HepG2 (cell line): ENCODE results near the gene BIRC2. TPM values are rescaled to one million over a fixed set of nuclear protein-coding genes. Genes with fewer than 3 reads are reported as not detected.

ENCODE experiments used
- ATAC-seq: fragments of 200-7000 bp; cut with Tn5 transposase; 3 replicates; pipeline ENCODE4 v1.9.1; 2020; ENCODE audit warnings: mild to moderate bottlenecking, moderate library complexity
- BruUV-seq: library from RNA; stranded (reverse); fragments of 400-500 nt; replicated peaks from 2 replicates; lab custom pipeline; 2021; lab: Mats Ljungman, UMichigan
- CTCF ChIA-PET: fragments of 300-600 bp; formaldehyde crosslinking; extraction: SDS; loops from one replicate; lab custom pipeline; 2021; ENCODE audit warnings: low total read pairs, inconsistent platforms, low intra/inter-chr PET ratio; lab: Yijun Ruan, JAX
- POLR2A ChIA-PET: fragments of 350-600 bp; sonication (Branson Sonifier 250); formaldehyde crosslinking; loops from one replicate; lab custom pipeline; 2020; ENCODE audit warnings: antibody characterized with exemption, inconsistent platforms; lab: Yijun Ruan, JAX
- DNase-seq: peaks from one replicate; pipeline ENCODE4 v3.0.0-alpha.2; 2015; ENCODE audit warnings: low spot score
- FAIRE-seq: peaks from 3 replicates; lab custom pipeline; 2011; peaks lifted over from hg19 to GRCh38; lab: Jason Lieb, UNC
- H2AFZ ChIP-seq: one replicate; pipeline ENCODE4 v1.6.1; 2011; ENCODE audit warnings: low read length, inconsistent platforms
- H3K27ac ChIP-seq: fragments of 300-600 bp; 3 replicates; pipeline ENCODE4 v1.8.0; 2011; ENCODE audit warnings: mixed run types, mild to moderate bottlenecking, mixed read lengths, low read length, inconsistent platforms; ENCODE audit not compliant: insufficient read depth; ENCODE audit errors: extremely low read length
- H3K27me3 ChIP-seq, 2 experiments: fragments of 200-600 bp in 1 of 2; 2 replicates in 1 of 2; 3 replicates in 1 of 2; pipeline versions ENCODE4 v1.6.0 to v1.8.0; 2011; ENCODE audit warnings: low read length in 2 of 2, mild to moderate bottlenecking in 2 of 2, moderate library complexity in 2 of 2, inconsistent platforms in 1 of 2; ENCODE audit not compliant: insufficient read depth in 2 of 2, control insufficient read depth in 1 of 2
- H3K36me3 ChIP-seq, 2 experiments: fragments of 200-600 bp in 1 of 2; replicated peaks in 1 of 2; 2 replicates in 1 of 2; 3 replicates in 1 of 2; pipeline versions ENCODE4 v1.5.1 to v1.8.0; 2011; ENCODE audit warnings: low read length in 2 of 2, inconsistent platforms in 1 of 2; ENCODE audit not compliant: insufficient read depth in 2 of 2, control insufficient read depth in 1 of 2
- H3K4me1 ChIP-seq: 2 replicates; pipeline ENCODE4 v1.5.1; 2012; ENCODE audit warnings: low read length, inconsistent platforms; ENCODE audit not compliant: insufficient read depth
- H3K4me2 ChIP-seq: 2 replicates; pipeline ENCODE4 v1.6.0; 2011; ENCODE audit warnings: low read depth, low read length, inconsistent platforms
- H3K4me3 ChIP-seq, 3 experiments: fragments of 200-600 bp in 1 of 3; sonication (generic), shearing (Covaris generic) in 1 of 3; replicated peaks in 1 of 3; 2 replicates each; pipeline ENCODE4 v1.5.1; 2011 to 2016; ENCODE audit warnings: low read length in 3 of 3, inconsistent platforms in 2 of 3, low read depth in 2 of 3, mild to moderate bottlenecking in 2 of 3, control low read depth in 1 of 3, mixed read lengths in 1 of 3; ENCODE audit not compliant: insufficient read depth in 1 of 3
- H3K79me2 ChIP-seq: one replicate; pipeline ENCODE4 v1.6.1; 2011; ENCODE audit warnings: low read length, inconsistent platforms; ENCODE audit not compliant: insufficient read depth
- H3K9ac ChIP-seq: 2 replicates; pipeline ENCODE4 v1.6.0; 2011; ENCODE audit warnings: mild to moderate bottlenecking, low read depth, low read length, inconsistent platforms; ENCODE audit not compliant: insufficient read depth
- H3K9me3 ChIP-seq: 2 replicates; pipeline ENCODE4 v1.5.1; 2012; ENCODE audit warnings: mild to moderate bottlenecking, low read length
- H4K20me1 ChIP-seq: 2 replicates; pipeline ENCODE4 v1.6.0; 2011; ENCODE audit warnings: inconsistent platforms, mild to moderate bottlenecking, low read length, moderate library complexity; ENCODE audit not compliant: insufficient read depth
- ATF1 ChIP-seq: IDR thresholded peaks from 2 replicates; pipeline ENCODE4 v1.6.1; 2016; ENCODE audit warnings: mild to moderate bottlenecking, control low read depth
- HNF4A ChIP-seq: sonication (generic); formaldehyde crosslinking; IDR thresholded peaks from 2 replicates; pipeline ENCODE4 v1.4.0; 2020; ENCODE audit warnings: missing genetic modification reagents
- HOXA9 ChIP-seq: sonication (generic); formaldehyde crosslinking; IDR thresholded peaks from 2 replicates; pipeline ENCODE4 v1.8.1; 2022; ENCODE audit warnings: missing genetic modification reagents, mild to moderate bottlenecking, moderate library complexity, borderline replicate concordance
- PHF8 ChIP-seq: sonication (generic); formaldehyde crosslinking; IDR thresholded peaks from 2 replicates; pipeline ENCODE4 v1.5.0; 2020; ENCODE audit warnings: missing genetic modification reagents
- RBFOX2 ChIP-seq: fragments of 200-400 bp; formaldehyde crosslinking; IDR thresholded peaks from 2 replicates; pipeline ENCODE4 v1.6.1; 2017; ENCODE audit warnings: low read depth, mild to moderate bottlenecking, low read length
- SRY ChIP-seq: sonication (generic); formaldehyde crosslinking; IDR thresholded peaks from 2 replicates; pipeline ENCODE4 v1.8.0; 2022; ENCODE audit warnings: mild to moderate bottlenecking, missing genetic modification reagents
- TBX2 ChIP-seq: sonication (generic); formaldehyde crosslinking; IDR thresholded peaks from 2 replicates; pipeline ENCODE4 v1.5.0; 2020; ENCODE audit warnings: missing genetic modification reagents, mild to moderate bottlenecking, borderline replicate concordance
- TERF1 ChIP-seq: sonication (generic); formaldehyde crosslinking; IDR thresholded peaks from 2 replicates; pipeline ENCODE4 v1.8.0; 2022; ENCODE audit warnings: mild to moderate bottlenecking, missing genetic modification reagents, moderate library complexity
- TFE3 ChIP-seq: IDR thresholded peaks from 2 replicates; pipeline ENCODE4 v1.6.1; 2016
- ZFP91 ChIP-seq: sonication (generic); formaldehyde crosslinking; IDR thresholded peaks from 2 replicates; pipeline ENCODE4 v1.9.0; 2022; ENCODE audit warnings: missing genetic modification reagents, mild to moderate bottlenecking, borderline replicate concordance
- ZNF616 ChIP-seq: sonication (generic); formaldehyde crosslinking; IDR thresholded peaks from 2 replicates; pipeline ENCODE4 v1.5.0; 2020; ENCODE audit warnings: low read depth, mild to moderate bottlenecking, missing genetic modification reagents
- ZNF7 ChIP-seq: IDR thresholded peaks from 2 replicates; pipeline ENCODE4 v1.6.1; 2016; ENCODE audit warnings: missing biosample characterization, missing genetic modification reagents
- WGBS: methylation state at CpG from one replicate; pipeline ENCODE4 v1.1.6; 2017; ENCODE audit warnings: low lambda C conversion rate; 5-methylcytosine and 5-hydroxymethylcytosine counted together
- in situ Hi-C: cut with HindIII; loops from 2 replicates; pipeline ENCODE4 v1.10.0; 2017; ENCODE audit warnings: low pct_unique_long_range_greater_than_20kb; ENCODE audit not compliant: extremely low pct_ligation_motif_present
- intact Hi-C: fragments of 100-400 bp; cut with micrococcal nuclease; formaldehyde crosslinking; loops from one replicate; pipeline ENCODE4 v1.10.0; 2022; ENCODE audit not compliant: unreplicated experiment
- polyA plus RNA-seq, 8 experiments: library from polyadenylated mRNA; depleted of rRNA in 3 of 8; stranded (reverse) in 7 of 8; unstranded in 1 of 8; fragments of >200 nt; fragmentation: Illumina TruSeq in 4 of 8; extraction: Trizol in 4 of 8; gene quantifications; 2 replicates each; pipeline versions ENCODE4 v1.2.1 to v1.2.3, GENCODE V29; 2011 to 2016; ENCODE audit warnings: low read depth in 4 of 8, missing spikeins in 1 of 8, mixed read lengths in 1 of 8; ENCODE audit not compliant: insufficient read depth in 1 of 8
- total RNA-seq, 5 experiments: library from RNA; depleted of rRNA; stranded (reverse); fragments of >200 nt; fragmentation: Illumina TruSeq; extraction: Trizol; gene quantifications; 2 replicates each; pipeline ENCODE4 v1.2.3, GENCODE V29; 2016; ENCODE audit warnings: low read depth in 1 of 5
- TF ChIP-seq, protein P1 (sequence below): sonication (generic); formaldehyde crosslinking; IDR thresholded peaks from 2 replicates; pipeline ENCODE4 v1.4.0; 2020; ENCODE audit warnings: missing genetic modification reagents; ENCODE audit errors: not compliant biosample characterization

Gene BIRC2
- total and polyA plus RNA-seq, 2 of the 13 experiments (the other 11 are each of a cell fraction or from before 2014, with no cell fraction given): 61.7 to 62.2 TPM

GRCh38 chr11:102319544-102319943 is 27.5 kb upstream of the BIRC2 start:
- in situ Hi-C loops (no loop called here), intact Hi-C loops (no loop called here)
- FAIRE-seq: no peak
- no peak overlapping the region for H3K4me3 ChIP-seq
- H3K79me2 ChIP-seq: no peaks in the 10 kb centered on the region
- H3K4me1 ChIP-seq: peaks cover 12% of the 10 kb centered on the region
- no peak for ATAC-seq
- H2AFZ ChIP-seq: no peak overlapping the region
- no peak overlapping the region for H3K9ac ChIP-seq
- H3K36me3 ChIP-seq: no peaks in the 10 kb centered on the region
- H3K27me3 ChIP-seq: no peaks in the 10 kb centered on the region
- H3K4me2 ChIP-seq: no peak overlapping the region
- no peaks in the 10 kb centered on the region for H3K9me3 ChIP-seq
- POLR2A ChIA-PET: no interaction called here
- 91% methylated on average over 2 of the region's 2 CpGs for WGBS
- TF ChIP-seq ZNF616 (no peak), ATF1 (no peak)
- CTCF ChIA-PET: no interaction called here
- H4K20me1 ChIP-seq: no peaks in the 10 kb centered on the region
- H3K27ac ChIP-seq: no peak overlapping the region
- no TSS peak for BruUV-seq
- DNase-seq: no peak

DNA sequence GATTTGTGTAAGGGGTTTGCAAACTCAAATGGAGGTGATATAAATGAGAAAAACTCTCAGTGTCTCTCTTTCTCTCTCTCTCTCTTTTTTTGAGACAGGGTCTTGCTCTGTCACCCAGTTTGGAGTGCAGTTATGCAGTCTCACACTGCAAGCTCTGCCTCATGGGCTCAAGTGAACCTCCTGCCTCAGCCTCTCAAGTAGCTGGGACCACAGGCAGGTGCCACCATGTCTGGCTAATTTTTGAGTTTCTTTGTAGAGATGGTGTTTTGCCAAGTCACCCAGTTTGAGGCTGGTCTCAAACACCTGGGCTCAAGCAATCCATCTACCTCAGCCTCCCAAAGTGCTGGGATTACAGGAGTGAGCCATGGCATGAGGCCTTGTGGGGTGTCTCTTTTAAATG is 26.8 kb upstream of the BIRC2 start:
- no peak overlapping the region for H2AFZ ChIP-seq
- intact Hi-C loops: no loop called here
- H3K27ac ChIP-seq: no peak overlapping the region
- no peak overlapping the region for H3K4me2 ChIP-seq
- DNase-seq (no peak), FAIRE-seq (no peak), ATAC-seq (no peak)
- H3K4me1 ChIP-seq: peaks cover 8% of the 10 kb centered on the region
- BruUV-seq: no TSS peak
- TF ChIP-seq TBX2: no peak
- no peak for TF ChIP-seq TERF1
- TF ChIP-seq TFE3 (CRISPR knock-in tag): no peak
- no peak for TF ChIP-seq SRY (CRISPR knock-in tag)
- TF ChIP-seq, protein P1, sequence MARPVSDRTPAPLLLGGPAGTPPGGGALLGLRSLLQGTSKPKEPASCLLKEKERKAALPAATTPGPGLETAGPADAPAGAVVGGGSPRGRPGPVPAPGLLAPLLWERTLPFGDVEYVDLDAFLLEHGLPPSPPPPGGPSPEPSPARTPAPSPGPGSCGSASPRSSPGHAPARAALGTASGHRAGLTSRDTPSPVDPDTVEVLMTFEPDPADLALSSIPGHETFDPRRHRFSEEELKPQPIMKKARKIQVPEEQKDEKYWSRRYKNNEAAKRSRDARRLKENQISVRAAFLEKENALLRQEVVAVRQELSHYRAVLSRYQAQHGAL (CRISPR knock-in tag): no peak
- no peak for TF ChIP-seq RBFOX2
- TF ChIP-seq HOXA9: no peak
- TF ChIP-seq PHF8 (CRISPR knock-in tag): no peak
- TF ChIP-seq ZFP91 (CRISPR knock-in tag): no peak
- TF ChIP-seq ZNF7 (CRISPR knock-in tag): no peak
- no peak for TF ChIP-seq HNF4A (CRISPR knock-in tag)
- H3K36me3 ChIP-seq: no peaks in the 10 kb centered on the region
- CTCF ChIA-PET: no interaction called here
- H3K4me3 ChIP-seq: no peak overlapping the region
- POLR2A ChIA-PET: no interaction called here
- no peaks in the 10 kb centered on the region for H3K79me2 ChIP-seq
- H3K9ac ChIP-seq: no peak overlapping the region
- in situ Hi-C loops: no loop called here
- no peaks in the 10 kb centered on the region for H4K20me1 ChIP-seq
- no peaks in the 10 kb centered on the region for H3K9me3 ChIP-seq
- H3K27me3 ChIP-seq: no peaks in the 10 kb centered on the region
